Mesenteric fat pad (tissue), 1 donor: ENCODE data around the gene CDC42. TPM values are rescaled to one million over a fixed set of nuclear protein-coding genes. Genes with fewer than 3 reads are reported as not detected.
A peak's percentile ranks its signal among the peaks of the same experiment; 100 is the strongest.
"Not testable (repeated sequence)": the region's sequence is repeated elsewhere in the genome, so short reads cannot be mapped to it uniquely, and the experiment has no call there.

ENCODE experiments used
- DNase-seq: peaks from one replicate; pipeline ENCODE4 v3.0.0-alpha.2; 2020; ENCODE audit warnings: low spot score
- total RNA-seq: library from RNA; stranded (reverse); fragmentation: NEBNext Ultra II Directional; extraction: Animal tissue kit (Norgen Biotek cat#: 25700); gene quantifications from one replicate; pipeline ENCODE4 v1.2.1, GENCODE V29; 2021
- donor health status: DM: yes; HTN: yes; CAD: no.

CDC42 gene
- total RNA-seq, 1 donor from 2014 or later, result 270 TPM

DNA sequence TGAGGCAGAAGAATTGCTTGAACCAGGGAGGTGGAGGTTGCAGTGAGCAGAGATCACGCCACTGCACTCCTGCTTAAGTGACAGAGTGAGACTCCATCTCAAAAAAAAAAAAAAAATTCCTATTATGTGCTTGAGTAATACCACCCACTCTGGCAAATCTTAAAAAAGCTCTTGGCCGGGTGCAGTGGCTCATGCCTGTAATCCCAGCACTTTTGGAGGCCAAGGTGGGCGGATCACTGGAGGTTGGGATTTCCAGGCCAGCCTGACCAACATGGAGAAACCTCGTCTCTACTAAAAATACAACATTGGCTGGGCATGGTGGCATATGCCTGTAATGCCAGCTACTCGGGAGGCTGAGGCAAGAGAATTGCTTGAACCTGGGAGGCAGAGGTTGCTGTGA is 17.7 kb upstream of the CDC42 start:
- not testable (repeated sequence) for DNase-seq

DNA sequence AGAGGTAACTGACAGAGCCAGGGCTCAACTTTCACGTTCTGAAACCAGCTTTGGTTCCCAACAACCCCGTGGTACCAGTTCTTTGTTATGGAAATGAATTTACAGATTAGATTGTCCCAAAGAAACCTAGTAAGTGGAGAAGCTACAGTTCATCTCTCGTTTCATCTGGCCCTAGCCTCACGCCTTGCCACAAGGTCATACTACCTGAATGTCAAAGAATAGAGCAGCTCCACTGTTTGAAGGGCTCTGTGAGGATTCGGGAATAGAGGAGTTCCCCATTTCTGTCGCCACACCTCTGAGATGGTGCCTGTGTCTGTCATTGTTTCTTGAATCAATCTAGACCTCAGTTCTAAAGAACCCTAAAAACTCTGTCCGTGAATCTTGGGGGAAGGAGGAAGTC is 15.0 kb upstream of the CDC42 start:
- DNase-seq, result no peak

DNA sequence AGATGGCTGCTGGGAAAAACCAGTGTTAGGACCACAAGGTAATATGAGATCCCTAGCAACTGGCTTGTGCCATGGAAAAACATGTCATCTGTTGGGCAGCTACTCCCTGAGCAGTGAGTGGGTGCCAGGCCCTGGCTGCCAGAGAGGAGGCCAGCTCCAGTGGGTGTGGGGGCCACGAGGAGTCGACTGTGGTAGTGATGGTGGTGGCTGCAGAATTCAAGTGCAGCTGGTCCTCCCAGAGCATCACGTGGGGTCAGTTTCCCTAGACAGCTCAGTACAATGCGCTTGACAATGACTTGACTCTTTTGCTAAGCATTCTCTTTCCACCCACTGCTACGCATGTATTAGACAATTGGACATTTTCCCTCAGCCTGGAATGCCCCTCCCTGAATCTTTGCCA is 14.5 kb upstream of the CDC42 start:
- DNase-seq, result no peak

DNA sequence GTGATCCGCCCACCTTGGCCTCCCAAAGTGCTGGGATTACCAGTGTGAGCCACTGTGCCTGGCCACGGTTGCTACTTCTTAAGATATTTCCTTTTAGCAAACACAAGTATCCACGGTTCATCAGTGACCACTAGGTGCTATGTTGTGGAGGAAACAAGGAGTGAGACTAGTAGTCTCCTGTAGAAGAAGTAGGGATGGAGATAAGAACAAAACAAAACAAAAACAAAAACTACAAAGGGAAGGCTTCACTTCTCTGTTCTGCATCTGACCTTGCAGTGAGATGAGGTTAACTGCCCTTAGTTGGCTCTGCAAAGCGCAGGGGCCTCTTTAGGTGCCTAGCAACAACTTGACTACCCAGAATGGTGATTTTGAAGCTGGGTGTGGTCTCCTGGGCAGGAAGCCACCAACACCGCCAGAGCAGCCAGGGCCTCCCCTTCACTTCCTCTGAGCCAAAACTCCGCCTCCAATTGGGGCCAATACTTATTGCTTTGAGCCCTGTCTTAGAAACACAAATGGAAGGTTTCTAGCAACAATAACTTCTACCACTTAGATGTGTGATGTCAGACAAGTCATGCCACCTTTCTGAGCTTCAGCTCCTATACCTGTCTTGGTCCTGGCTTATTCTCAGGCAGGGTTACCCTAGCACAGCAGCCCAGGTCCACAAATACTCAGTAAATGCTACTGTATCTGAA is 12.8 kb upstream of the CDC42 start:
- no peak for DNase-seq

DNA sequence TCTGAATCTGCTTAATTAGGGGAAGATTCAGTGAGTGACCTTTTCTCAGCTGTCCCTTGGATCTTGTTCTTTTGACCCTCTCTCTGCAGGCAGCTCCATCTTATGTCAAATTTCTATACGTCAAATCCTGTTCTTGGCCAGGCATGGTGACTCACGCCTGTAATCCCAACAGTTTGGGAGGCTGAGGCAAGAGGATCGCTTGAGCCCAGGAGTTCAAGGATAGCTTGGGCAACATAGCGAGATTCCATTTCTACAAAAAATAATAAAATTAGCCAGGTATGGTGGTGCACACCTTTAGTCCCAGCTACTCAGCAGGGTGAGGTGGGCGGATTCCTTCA is 12.3 kb upstream of the CDC42 start:
- DNase-seq, result no peak

DNA sequence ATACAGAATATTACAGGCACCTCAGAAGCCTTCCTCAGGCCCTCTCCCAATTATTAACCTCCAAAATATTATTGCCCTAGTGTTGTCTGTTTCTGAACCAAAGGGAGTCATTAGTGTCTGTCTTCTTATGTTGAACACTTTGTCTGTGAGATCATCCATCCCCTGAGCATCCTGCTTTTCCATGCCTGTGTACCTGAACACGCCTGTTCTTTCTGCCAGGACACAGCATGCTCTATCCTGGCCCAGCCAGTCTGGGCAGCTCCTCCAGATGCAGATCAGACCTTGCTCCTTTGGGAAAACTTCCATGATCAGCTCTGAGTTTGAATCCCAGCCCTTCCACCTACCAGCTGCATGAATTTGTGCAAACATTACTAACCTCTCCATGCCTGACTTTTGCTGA is 11.0 kb upstream of the CDC42 start:
- DNase-seq, result no peak

DNA sequence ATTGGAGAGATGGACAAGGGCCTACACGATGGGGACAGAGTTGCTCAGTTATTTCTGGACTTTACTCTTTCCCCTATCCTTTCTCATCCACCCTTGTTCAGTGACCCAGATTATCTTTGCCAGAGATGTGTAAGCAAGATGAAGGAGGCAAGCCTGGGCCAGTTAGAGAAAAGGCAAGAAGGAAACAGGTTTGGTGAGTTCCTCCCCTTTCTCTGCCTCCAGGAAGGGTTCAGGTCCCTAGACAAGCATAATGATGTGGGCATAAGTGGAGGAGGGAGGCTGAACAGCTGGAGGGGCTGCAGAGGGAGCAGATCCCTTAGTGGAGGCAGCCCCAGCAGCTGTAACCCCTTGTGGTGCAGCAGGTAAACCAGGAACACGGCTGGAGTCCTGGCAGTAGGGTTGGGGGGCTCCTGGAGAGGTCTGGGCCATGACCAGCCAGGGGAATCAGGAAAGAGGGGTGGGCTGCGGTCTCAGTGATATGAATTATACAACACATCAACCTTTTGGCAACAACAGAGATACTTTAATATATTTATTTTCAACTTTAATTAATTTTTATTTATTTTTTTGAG is 9.2 kb upstream of the CDC42 start:
- DNase-seq, result no peak

DNA sequence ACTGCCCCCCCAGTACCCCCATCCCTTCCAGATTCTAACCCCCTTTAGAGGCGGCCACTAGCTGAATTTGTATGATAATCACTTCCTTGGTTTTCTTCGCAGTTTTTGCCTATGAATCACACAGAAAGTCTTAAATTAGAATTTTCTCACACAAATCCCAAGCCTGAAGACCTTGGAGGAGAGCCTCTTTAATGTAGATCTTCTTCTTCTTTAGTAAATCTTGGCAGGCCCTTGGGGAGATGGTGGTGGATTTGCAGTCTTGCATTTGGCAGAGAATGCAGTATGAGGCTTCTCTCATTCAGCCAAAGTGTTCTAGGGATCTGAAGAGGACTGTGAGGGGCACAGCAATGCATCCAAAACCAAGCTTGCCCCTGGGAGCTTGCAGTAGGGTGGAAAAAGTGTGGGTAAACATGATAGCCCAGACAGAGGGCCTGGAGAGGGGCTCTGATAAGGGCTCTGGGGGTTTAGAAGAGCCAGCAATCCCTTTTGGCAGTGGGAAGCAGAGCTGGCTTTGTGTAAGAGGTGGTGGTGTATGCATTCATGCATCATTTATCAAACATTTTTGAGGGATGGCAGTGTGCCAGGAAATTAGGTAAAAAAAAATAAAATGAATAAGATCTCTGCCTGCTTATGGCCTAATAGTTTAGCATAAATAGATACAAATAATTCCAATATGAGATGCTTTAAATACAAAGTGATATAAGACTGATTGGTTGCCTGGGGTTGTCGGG is 7.7 kb upstream of the CDC42 start:
- no peak for DNase-seq

DNA sequence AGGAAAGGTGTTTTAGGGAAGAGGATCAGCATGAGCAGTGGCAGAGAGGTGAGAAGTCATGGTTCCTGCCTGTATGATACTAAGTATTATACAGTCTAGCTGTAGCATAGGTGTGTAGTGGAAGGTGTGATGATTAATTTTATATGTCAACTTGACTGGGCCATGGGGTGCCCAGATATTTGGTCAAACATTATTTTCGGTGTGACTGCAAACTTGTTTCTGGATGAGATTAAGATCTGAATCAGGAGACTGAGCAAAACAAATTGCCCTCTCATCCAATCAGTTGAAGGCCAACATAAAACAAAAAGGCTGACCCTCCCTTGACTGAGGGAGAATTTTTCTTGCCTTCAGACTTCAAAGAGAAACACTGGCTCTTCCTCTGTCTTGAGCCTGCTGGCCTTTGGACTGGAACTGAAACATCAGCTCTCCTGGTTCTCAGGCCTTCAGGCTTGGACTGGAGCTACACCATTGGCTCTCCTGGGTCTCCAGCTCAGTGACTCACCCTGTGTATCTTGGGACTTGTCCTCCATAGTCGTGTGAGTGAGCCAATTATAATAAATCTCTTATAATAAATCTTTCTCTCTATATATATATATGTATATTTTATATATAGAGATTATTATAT is 6.8 kb upstream of the CDC42 start:
- no peak for DNase-seq

DNA sequence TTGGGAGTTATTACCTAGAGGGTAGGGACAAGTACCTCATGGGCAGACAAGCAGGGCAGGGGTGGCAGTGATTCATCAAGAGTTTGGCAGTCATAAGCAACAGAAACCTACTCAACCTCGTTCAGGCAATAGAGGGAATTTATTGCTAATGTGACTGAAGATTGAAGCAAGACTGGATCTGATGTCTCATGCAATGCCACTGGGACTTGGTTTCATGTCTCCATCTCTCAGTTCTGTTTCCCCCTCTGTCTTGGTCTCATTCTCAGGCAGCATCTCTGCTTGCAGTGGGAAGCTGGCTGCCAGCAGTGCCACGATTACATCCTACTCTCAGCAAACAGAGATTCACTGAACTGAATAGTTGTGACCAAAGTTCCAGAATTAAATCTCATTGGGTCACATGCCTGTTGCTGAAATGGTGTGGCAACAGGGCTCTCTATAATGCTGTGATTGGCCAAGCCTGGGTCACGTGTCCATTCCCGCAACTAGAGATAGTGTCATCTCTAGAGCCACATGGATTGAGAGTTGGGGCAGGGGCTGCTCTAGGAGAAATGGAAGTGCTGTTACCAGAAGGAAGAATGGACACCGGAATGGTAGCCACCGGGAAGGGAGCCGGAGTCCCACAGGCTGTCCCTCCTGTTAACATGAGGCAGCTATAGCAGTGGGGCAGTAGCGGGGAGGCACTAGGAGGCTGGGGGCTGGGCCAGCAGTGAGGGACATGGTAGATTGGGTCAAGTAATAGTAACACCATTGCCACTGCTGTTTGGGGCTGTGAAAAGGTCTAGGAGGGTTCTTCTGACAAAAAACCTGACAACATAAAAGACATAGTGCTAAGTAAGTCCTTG is 3.9 kb upstream of the CDC42 start:
- peak; percentile 62 for DNase-seq

DNA sequence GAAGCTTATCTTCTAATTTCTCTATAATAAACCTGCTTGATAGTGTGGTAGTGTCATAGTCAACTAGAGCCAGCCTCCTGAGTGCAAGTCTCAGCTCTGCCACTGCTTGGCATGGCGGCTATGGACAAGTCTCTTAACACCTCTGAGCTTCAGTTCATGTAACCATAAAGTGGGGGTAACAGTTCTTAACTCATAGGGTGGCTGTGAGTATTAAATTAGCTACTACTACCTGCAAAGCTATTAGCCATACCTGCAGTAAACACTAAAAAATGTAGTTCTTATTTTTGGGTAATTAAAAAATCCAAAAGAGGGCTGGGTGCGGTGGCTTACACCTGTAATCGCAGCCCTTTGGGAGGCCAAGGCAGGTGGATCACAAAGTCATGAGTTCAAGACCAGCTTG is 2.2 kb upstream of the CDC42 start:
- DNase-seq, result peak; percentile 9

DNA sequence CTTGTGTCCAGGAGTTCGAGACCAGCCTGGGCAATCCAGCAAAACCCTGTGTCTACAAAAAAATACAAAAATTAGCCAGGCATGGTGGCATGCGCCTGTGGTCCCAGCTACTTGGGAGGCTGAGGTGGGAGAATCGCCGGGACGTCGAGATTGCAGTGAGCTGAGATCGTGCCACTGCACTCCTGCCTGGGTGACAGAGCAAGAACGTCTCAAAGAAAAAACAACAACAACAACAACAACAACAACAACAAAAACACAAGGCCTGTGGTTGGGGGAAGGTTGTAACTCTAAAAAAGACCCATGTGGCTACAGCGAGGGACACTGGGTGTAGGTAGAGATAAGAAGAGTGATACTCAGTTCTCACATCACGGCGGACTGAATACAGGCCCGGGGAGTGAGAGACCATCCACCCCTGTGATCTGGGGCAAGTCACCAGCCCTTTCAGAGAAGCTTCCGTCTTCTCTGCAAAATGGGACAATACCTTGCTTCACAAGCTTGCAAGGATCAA is 848 bp upstream of the CDC42 start:
- peak; percentile 28 for DNase-seq

DNA sequence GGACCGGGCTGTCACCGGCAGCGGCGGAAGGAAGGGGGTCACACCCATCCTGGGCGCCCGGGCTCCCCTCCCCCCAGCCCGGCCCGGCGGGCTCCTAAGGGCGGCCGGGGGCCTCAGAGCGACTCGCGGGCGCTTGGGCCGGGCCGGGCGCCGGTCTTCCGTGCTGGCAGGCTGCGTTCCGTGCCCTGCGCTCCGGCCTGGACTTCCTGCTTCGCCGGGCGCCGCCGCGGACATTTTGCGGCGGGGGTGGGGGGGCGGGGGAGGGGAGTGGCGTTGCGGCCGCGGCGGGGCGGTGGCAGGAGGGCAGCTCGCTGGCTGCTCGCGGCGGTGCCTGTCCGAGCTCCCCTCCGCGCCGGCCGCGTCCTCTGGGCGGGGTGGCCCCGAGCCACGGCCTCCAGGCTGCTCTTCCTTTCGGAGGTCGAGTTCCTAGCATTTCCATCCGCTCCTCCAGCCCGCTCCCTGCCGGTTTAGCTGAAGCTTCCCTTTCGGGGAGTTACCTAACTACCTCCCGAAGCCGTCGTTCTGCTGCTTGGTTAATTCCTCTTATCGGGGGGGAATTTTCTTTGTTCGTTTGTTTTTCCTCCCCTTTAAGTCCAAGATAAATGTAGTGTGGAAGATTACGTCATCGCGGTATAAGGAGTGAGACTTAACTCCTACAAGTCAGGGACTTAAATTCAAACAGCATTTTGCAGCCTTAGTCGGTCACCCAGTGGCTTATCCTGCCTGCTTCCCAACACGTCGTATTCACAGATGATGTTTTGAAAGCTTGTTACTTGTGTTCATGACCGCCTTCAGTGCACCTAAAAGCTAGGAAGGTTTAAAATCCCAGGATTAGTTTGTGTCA is 730 bp downstream of the CDC42 start:
- peak; percentile 90 for DNase-seq

DNA sequence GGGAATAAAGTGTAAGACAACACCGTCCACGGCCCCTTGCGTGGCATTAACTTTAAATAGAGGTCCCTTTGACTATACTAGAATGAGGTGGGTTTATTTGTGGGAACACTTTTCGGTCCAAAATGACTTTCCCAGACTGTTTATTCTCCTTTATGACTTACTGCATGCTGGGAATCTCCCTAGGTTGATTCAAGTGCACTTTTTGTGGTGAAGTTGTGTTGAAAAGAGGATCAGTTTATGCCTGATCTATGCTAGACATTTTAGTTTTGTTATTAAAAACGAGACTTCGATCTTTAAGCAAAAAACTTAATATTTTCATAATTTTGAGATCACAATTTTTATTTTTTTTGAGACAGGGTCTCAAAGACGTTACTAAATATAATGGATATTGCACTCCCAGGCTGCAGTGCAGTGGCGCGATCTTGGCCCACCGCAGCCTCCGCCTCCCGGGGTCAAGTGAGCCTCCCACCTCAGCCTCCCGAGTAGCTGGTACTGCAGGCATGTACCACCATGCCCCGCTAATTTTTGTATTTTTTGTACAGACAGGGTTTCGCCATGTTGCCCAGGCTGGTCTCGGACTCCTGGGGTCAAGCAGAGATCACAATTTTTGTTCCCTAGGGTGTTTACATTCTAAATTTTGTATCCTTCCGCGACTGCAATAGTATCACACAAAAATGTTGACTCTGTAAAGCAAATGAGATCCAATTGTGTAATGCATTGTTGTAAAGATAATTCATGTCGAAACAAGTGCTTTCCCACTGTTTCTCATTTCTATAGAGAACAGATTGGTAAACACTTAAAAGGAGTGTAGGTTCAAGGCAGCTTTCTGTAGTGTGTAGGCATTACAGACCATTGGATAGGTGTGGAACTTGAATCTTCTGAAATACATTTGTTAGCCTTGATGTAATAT is 1.6 kb downstream of the CDC42 start:
- no peak for DNase-seq

DNA sequence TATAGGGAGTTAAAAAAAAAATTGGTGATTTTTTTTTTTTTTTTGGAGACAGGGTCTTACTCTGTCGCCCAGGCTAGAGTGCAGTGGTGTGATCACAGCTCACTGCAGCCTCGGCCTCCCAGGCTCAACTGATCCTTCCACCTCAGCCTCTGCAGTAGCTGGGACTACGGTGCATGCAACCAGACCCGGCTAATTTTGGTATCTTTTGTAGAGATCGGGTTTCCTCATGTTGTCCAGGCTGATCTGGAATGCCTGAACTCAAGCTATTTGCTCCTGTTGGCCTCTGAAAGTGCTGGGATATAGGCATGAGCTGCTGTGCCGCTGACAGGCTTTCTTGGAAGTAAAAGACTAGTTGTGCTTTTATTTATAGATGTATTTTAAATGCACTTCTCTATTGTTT is 3.0 kb downstream of the CDC42 start:
- no peak for DNase-seq

DNA sequence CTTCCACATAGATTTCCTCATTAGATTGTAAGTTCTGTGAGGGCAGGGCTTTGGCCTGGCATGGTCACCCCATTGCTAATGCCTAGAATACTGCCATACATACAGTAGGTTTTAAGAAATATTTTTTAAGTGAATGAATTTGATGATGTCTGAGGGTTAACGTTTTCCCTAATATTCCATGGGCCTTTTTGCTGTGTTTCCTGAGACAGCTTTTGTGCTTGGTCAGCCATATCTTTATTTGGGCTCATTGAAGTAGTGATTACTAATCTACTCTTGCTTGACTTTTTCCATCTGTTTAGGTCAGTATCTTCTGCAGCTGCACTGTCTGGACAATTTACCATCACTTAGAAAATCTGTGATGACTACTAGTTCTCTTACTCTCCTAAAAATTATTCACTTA is 3.5 kb downstream of the CDC42 start:
- no peak for DNase-seq

DNA sequence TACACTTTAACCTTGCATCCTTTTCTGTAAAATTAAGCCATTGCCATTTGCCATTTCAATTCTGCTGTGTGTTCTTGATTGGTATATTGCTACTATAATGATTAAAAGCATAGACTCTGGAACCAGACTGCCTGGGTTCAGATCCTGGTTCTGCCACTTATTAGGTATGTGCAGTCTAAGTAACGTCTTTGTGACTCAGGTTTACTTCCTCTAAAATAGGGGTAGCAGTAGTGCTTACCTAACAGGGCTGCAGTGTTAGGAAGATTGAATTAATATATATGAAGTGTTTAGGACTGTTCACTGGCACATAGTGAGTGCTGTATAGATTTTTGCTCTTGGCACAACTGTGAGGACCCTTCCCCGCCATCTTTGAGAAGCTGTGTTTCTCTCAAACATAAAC is 4.4 kb downstream of the CDC42 start:
- DNase-seq, result no peak

DNA sequence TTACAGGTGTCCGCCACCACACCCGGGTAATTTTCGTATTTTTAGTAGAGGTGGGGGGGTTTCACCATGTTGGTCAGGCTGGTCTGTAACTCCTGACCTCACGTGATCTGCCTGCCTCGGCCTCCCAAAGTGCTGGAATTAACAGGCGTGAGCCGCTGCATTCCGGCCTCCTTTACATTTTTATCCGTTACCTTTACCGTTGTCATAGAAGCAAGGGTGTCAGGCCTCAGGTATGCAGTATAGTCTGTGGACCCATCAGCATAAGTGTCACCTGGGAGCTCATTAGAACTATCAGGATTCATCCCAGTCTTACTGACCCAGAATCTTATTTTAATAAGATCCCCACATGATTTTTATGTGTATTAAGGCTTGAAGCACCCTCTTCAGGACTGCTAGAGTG is 5.4 kb downstream of the CDC42 start:
- no peak for DNase-seq

DNA sequence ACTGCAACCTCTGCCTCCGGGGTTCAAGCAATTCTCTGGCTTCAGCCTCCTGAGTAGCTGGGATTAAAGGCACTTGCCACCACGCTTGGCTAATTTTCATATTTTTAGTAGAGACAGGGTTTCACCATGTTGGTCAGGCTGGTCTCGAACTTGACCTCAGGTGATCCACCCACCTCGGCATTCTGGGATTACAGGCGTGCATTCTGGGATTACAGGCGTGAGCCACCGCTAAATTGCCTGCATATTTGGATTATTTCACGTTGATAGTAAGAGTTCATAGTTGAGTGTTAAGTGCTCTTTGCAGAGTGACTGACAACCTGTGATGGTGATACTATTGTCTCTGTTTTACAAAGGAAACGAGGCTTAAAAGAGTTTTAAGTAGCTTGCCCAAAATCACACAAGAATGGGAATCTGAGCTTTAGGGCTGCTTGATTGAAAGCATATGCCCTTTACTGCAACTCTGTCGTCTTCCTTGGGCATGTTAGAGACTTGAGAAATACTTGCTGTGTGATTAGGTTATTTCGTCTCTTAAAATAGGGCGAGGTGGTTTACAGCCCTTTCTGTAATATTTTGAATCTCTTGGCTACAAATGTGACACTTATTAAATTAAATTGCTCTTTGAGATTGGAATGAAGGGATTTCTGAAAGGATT is 12.4 kb downstream of the CDC42 start:
- DNase-seq, result no peak
